GM12865 (cell line): ENCODE results near the gene VEGFD.

Source experiments
- DNase-seq: peaks from one replicate; pipeline ENCODE4 v3.0.0; 2010; ENCODE audit warnings: low read depth
- H3K4me3 ChIP-seq: 2 replicates; pipeline ENCODE4 v1.5.1; 2011; ENCODE audit warnings: mild to moderate bottlenecking, low read depth, low read length, control low read depth
- TF ChIP-seq, protein P1 (sequence below): IDR thresholded peaks from 2 replicates; pipeline ENCODE4 v1.5.1; 2011; ENCODE audit warnings: low read length, control low read depth, low read depth, inconsistent platforms; ENCODE audit not compliant: insufficient read depth; ENCODE audit errors: missing control alignments

Gene VEGFD

GRCh38 chrX:15384304-15384703 is at the start of gene VEGFD:
VEGFD (minus strand) TSS chrX:15384413; CDS start chrX:15383946, 467 bp downstream.
- no peak for DNase-seq
- TF ChIP-seq, protein P1, sequence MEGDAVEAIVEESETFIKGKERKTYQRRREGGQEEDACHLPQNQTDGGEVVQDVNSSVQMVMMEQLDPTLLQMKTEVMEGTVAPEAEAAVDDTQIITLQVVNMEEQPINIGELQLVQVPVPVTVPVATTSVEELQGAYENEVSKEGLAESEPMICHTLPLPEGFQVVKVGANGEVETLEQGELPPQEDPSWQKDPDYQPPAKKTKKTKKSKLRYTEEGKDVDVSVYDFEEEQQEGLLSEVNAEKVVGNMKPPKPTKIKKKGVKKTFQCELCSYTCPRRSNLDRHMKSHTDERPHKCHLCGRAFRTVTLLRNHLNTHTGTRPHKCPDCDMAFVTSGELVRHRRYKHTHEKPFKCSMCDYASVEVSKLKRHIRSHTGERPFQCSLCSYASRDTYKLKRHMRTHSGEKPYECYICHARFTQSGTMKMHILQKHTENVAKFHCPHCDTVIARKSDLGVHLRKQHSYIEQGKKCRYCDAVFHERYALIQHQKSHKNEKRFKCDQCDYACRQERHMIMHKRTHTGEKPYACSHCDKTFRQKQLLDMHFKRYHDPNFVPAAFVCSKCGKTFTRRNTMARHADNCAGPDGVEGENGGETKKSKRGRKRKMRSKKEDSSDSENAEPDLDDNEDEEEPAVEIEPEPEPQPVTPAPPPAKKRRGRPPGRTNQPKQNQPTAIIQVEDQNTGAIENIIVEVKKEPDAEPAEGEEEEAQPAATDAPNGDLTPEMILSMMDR, result no peak
- H3K4me3 ChIP-seq, result no peak within 1 kb of the TSS

DNA sequence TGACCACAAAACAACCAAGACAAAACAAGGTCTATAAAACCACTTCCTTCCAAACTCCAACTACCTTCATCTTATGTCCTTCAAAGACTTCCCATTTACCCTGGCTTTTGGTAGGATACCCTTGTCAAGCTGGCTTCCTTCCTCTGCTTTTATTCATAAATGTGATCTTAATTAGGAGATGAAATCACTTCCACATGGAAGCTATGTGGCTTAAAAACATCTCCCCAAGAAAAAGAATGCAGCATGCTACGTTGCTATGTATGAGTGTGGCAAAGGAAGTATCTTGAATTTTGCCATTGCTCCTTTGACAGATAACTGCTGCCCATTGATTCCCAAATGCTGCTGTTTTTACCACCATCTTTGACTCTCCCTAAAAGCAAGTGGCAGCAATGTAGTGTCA is 46.4 kb upstream of the VEGFD start:
- TF ChIP-seq, protein P1, result no peak
- no peak overlapping the region for H3K4me3 ChIP-seq
- DNase-seq, result no peak

DNA sequence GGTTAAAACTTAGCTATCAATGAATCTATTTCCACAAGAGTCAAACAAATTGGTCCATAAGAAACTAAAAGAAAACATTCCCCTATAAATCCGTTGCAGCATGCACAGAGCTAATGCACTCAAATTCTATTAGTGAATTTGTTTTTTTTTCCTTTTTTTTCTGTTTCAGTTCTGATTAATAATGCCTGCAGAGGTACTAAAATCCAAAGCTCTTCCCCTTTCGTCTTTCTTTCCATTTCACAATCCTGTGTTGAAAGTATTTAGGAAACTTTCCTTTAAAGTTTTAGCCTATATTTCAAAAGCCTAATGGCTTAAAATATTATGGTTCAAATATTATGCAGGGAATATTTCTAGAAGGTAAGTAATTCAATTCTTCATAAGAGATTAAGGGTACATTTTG is 45.9 kb upstream of the VEGFD start:
- H3K4me3 ChIP-seq, result no peak overlapping the region
- TF ChIP-seq, protein P1, result no peak
- DNase-seq, result no peak

DNA sequence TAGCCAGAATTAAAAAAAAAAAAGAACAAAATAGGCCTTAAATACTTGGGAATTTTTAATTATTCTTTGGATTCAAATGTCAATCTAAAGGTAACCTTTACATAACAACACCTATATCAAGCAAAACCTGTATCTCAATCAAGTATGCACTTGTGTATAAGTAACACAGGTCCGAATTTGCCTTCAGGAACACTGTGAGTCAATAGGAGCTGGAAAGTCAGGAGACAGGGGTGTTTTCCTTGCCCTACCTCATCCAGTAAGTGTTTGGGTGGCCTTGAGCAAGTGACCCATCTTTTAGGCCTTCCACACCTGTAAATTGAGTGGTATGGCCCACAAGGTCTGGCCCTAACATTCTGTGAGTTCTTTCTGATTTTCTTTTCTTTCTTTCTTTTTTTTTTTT is 40.8 kb upstream of the VEGFD start:
- no peak overlapping the region for H3K4me3 ChIP-seq
- DNase-seq, result no peak
- TF ChIP-seq, protein P1, result no peak

DNA sequence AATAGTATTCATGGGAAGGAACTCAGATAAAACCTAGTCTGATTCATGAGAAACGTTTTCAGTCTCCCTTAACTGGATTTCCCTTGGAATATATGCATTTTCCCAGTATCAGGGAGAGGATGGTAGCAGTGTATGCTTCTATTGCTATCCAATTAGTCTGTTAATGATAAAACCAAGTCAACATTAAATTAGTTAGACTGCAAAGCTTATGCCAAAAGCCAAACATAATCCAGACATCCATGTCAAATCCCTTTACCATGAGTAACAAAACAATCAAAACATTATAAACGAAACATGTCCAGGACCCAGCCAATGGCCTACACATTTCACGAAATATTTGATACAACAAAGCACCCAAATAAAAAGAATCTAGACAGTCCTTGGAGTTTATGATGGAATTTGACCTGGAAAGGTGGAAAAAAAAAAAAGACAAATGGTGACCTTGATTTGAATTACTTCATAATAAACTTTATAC is 34.5 kb upstream of the VEGFD start:
- TF ChIP-seq, protein P1, result no peak
- no peak overlapping the region for H3K4me3 ChIP-seq
- no peak for DNase-seq

DNA sequence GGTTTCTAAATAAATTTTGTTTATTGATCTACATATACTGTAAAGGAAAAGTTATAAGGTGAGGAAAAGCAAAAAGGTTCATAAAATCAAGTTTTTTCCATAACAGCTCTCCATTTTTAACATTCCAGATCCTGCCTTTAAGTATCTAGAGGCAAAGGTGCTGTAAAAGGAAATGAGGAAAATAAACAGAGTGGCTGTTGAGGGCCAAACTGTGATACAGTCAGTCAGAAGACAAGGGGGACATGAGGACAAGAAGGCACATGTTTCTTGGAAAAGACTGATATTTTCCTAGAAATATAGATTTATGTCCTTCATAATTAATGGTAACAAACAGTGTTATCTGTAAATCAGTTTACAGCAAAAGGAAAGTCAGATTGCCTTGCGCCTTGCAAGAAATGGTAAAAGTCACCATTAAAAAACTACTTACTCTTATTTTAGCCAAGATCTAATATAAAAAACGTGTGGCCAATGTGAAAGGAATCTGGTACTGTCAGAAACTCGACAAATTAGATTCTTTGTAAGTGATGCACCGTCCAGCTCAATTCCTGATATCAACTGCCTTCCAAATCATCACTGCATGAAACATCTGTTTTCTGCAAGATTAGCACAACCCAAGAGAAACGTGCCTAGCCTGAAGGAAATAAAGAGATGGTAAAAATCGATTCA is 34.0 kb upstream of the VEGFD start:
- TF ChIP-seq, protein P1, result no peak
- no peak overlapping the region for H3K4me3 ChIP-seq
- no peak for DNase-seq

DNA sequence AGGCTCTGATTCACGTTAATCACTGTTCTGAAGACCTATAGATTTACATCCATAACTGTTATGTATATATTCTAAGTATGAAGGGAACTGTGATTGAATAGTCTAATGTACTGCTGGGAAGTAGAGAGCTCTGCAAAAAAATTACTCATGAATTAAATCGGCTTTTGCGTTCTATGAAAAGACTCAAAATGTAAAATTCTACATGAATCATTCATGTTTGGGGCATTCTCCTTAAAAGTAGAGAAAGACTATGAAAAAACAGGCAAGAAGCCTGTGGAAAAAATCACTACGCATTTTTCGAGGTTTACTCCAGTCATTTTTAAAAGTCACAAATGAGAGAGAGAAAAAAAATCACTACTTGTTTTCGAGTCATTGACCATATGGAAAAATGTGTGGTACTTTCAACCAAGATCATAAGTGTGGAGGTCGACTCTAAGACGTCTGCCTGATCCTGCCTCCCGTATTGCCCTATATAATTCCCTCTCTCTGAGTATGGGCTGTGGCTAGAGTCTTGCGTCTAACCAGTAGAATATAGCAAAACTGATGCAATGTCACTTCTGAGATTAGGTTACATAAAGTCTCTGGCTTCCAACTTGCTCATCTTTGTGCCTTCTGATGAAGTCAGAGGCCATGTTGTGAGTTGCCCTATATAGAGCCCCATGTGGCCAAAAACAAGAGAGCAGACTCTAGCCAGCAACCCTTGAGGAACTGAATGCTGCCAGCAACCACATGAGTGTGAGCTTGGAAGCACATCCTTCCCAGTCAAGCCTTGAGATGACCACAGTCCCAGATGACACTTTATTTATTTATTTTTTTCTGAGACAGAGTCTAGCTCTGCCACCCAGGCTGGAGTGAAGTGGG is 32.1 kb upstream of the VEGFD start:
- H3K4me3 ChIP-seq, result no peak overlapping the region
- TF ChIP-seq, protein P1, result no peak
- DNase-seq, result peak; percentile 15
